GM19395 (cell line): Measurements from ENCODE around the gene PAQR7.
"Not testable (repeated sequence)": the region's sequence is repeated elsewhere in the genome, so short reads cannot be mapped to it uniquely, and the experiment has no call there.

Experiments
- ATAC-seq: cut with Tn5 transposase; IDR thresholded peaks from one replicate; pipeline ENCODE4 v1.9.1; 2021; ENCODE audit warnings: mild to moderate bottlenecking, moderate library complexity; ENCODE audit not compliant: unreplicated experiment

The PAQR7 gene

DNA sequence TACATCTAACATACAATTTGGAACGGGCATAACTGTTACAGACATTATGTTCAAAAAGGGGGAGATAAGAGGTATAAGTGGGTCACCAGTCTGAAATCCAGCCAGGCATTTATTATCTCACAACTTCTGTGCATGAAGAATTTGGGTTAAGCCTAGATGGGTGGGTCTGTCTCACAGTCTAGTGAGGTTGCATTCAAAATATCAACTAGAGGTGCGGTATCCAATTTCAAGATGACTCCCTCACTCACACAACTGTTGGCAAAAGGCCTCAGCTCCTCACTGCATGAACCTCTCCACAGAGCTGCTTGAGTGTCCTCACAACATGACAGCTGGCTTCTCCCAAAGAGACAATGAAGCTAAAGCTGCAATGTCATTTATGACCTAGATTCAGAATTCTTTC is 21.0 kb downstream of the PAQR7 start:
- no peak for ATAC-seq

DNA sequence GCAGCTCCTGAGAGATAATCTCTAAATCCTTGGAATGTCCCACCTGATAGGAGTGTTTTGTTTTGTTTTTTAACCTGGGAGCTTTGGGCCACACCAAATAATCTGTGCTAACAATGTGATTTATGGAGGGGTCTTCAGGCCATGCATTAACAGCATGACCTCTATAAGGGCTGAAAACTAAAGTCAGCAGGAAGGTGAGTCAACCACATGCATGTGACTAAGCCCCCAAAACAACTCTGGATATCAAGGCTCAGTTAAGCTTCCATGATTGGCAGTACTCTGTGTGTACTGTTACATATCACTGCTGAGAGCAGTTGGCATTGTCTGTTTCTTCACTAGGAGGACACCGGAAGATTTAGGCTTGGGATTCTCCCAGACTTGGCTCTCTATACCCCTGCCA is 27.0 kb downstream of the PAQR7 start:
- no peak for ATAC-seq

DNA sequence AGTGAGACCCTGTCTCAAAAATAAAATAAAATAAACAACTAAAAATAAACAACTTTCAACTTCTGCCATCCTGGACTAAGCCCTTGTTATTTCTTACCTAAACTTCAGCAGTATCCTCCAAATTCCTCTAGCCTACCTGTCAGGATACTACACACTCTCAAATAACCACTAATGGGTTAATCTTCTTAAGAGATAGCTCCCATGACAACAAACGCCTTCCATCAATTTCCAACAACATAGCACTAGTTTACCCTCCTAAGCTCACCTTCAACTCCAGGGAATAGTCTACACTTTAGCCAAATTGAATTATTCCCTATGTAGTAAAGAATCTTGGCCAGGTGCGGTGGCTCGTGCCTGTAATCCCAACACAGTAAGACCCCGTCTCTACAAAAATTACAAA is 27.6 kb downstream of the PAQR7 start:
- ATAC-seq = no peak

- no peak for ATAC-seq
These were observed 29.8 kb downstream of the PAQR7 start for GRCh38 chr1:25845664-25846063.

DNA sequence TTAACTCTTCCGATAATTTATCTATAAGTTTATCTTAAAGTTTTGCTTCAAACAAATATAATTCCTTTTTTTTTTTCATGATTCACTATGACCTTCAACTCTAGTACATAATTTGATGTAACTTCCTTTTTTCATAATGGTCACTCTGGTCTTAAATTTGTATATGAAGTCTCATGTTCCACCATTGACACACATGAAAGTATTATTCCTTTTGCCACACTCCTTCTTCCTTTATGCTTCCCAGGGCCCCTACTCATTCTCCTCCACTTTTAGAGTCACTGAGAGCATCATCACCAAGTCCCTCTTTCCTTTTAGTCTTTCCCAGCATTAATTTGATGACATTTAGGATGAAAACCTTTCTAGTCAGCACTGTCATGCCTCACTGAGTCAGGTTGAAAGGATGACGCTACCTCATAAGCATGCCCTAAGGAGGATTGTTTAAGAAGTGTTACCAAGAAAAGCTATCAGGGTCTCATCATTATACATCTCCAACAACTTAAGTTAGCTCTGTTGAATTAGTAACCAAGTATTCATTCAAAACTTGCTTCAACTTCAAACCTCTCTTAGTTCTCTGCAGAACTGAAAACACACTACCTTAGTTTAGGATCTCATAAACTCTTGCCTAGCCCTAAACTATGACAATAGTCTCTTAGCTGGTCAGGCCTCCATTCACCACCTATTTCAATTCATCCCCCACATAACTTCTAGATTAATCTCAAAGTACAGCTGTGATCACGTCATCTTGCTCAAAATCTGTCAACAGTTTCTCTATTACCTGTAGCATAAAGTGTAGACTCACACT is 30.8 kb downstream of the PAQR7 start:
- no peak for ATAC-seq

DNA sequence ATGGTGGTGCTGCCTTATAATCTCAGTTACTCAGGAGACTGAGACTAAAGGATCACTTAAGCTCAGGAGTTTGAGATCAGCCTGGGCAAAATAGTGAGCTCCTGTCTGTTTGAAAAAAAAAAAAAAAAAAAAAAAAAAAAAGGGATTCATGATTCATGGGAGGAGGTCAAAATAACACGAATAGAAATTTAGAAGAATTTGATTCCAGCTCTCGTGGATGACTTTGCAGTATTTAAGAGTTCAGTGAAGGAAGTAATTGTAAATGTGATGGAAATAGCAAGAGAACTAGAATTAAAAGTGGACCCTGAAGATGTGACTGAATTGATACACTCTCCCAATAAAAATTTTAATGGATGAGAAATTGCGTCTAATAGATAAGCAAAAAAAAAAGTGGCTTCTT is 32.0 kb downstream of the PAQR7 start:
- no peak for ATAC-seq

DNA sequence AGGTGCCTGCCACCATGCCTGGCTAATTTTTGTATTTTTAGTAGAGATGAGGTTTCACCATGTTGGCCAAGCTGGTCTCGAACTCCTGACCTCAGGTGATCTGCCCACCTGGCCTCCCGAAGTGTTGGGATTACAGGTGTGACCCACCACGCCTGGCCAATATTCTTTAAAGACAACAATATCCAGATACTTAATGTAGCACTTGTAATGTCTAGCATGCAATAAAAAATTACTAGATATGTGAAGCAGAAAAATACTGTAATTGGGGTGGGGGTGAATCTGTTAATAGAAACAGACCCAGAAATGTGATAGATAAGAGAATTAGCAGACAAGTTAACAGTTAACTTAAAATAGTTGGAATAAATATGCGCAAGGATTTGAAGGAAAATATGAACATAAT is 35.7 kb downstream of the PAQR7 start:
- ATAC-seq = not testable (repeated sequence)

DNA sequence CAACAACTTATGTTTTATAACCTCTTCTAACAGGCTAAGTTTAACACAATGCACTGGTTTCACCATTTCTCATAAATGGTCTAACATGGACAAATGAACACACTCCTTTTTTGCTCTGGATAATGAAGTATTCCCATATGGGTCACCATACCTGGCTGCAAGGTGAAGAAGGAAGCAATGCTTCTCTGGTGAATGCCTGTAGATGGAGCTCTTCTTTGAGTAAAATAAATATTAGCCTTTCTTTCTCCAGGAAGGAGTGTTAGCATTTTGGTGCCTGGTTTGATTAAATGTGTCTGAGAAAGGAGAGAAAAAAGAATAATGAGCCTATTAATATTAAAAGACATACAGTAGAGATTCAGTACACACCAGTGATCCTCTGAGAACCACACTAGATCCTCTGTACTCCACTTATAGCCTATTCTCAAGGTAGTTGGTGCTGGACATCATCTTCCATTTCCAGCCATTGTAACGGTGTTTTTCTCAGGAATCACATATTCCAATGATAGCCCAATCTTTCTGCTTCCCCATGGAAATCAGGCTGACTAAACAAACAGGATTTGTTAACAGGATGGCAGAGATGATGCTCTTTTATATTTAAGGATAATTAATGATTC is 38.1 kb downstream of the PAQR7 start:
- ATAC-seq = no peak

- no peak for ATAC-seq
These were observed 38.8 kb downstream of the PAQR7 start for GRCh38 chr1:25836695-25837094.

DNA sequence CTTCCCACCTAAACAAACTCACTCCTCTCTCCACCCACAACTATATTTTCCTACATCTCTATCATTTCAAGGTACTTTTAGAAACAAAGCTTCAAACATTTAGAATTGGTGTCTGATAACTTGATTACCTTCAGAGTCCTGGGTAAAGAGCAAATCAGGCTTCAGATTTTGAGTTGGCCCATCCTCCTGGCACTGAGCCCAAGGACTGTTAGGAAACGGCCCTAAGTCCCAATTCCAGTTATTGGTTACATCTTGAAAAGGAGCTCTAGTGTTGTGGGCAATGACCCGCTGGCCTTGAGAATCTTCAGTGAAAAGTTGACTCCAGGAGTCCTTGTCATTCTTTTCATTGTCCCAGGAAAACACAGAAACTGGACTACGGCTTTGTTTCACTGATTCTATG is 40.6 kb downstream of the PAQR7 start:
- ATAC-seq = no peak

DNA sequence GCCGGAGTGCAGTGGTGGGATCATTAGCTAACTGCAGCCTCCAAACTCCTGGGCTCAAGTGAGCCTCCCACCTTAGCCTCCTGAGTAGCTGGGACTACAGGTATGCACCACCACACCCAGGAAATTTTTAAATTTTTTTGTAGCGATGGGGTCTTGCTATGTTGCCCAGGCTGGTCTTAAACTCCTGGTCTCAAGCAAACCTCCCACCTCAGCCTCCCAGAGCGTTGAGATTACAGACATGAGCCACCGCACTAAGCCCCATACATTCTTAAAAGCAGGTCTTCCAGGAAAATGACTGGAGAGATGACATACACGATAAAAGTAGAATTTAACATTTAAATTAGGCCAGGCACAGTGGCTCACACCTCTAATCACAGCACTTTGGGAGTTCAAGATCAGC is 42.4 kb downstream of the PAQR7 start:
- ATAC-seq = no peak

- ATAC-seq = no peak
These were observed 43.0 kb downstream of the PAQR7 start for GRCh38 chr1:25832336-25833037.

DNA sequence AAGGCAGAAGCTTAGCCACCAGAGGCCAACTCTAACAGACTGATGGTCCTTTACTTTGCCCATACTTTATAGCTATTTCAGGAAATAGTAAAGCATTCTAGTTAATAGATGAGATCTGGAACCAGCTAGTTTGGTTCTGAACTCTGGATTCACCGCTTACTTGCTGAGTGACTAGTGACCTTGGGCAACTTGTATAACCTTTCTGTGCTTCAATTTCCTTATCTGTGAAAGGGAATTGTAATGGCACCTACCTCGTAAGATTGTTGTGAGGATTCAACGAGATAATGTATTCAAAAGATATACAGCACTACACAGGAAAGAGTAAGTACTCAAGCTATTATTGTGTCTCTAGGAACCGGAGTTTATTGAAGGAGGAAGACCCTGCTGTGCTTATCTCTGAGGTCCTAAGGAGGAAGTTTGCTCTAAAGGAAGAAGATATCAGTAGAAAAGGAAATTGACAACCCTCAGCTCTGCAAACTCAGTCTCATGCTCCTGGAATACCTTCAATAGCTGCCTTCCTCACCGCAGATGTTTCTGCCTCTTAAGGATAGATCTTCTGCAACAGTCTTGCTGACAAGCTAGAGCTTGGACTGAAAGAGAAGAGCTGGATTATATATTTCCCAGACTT is 43.8 kb downstream of the PAQR7 start:
- ATAC-seq = no peak

- ATAC-seq = no peak
These were observed 46.5 kb downstream of the PAQR7 start for GRCh38 chr1:25829046-25829445.

GRCh38 chr1:25828491-25828890 is 47.0 kb downstream of the PAQR7 start:
- no peak for ATAC-seq

- ATAC-seq = no peak
These were observed 48.9 kb downstream of the PAQR7 start for GRCh38 chr1:25826571-25826970.

DNA sequence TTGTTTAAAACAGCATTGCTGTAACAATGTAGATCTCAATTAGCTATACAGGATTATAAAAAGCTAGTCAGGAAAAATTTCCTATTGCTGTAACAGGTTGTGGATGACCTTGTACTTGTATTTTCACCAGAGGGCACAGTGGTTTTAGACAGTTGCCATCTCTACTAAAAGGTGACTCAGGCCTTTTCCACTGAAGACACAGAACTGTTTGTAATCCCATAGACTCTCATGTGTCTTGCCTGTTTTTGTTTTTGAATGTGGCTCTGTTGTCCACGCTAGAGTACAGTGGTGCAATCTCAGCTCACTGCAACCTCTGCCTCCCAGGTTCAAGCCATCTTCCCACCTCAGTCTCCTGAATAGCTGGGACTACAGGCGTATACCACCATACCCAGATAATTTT is 49.9 kb downstream of the PAQR7 start:
- ATAC-seq = no peak

GRCh38 chr1:25821630-25822091 is 53.8 kb downstream of the PAQR7 start:
- no peak for ATAC-seq

GRCh38 chr1:25821112-25821476 is 54.4 kb downstream of the PAQR7 start:
- no peak for ATAC-seq

DNA sequence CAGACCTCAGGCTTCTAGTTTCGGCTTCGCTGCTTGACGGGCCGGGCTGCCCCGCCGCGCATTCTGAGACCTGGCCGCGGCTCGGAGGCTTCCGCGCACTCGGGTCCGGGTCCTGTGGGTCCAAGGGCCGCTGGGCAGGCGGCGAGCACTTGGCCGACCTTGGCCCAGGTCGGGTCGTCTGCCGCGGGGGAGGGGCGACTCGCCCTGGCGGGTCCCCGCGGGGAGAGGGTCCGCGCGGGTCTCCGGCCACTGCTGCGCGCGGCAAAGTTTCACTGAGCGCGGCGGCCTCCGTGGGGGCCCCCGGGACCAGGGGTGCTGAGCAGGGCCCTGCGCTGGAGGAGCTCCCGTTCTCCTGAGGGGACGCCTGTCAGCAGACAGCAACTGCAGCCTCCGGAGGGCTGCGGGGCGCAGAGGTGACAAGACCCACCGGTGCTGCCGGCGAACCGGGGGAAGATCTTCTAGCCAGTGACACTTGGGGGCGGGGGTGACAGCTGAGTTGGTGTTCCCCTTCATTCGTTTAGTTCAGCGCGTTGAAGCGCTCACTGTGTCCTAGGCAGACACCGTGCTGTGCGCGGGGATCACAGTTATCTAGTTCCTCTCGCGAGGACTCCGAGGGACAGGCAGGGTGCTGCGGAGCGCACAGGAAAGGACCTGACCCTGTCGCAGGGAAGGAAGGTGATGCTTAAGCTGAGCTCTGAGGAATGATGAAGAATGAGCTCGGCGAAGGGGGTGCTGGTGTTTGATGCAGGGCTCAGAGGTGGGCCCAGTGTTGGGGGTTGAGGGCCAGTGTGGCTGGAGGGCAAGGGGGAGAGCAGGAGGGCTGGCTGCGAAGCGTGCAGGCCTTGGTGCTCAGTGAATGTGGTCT is 55.0 kb downstream of the PAQR7 start:
- ATAC-seq = peak; percentile 64
